GM19351 (cell line): ENCODE measurements around the gene UBE2R2.
"Not testable (repeated sequence)": the region's sequence is repeated elsewhere in the genome, so short reads cannot be mapped to it uniquely, and the experiment has no call there.

Experiments used
- ATAC-seq: cut with Tn5 transposase; IDR thresholded peaks from one replicate; pipeline ENCODE4 v1.9.1; 2021; ENCODE audit warnings: mild to moderate bottlenecking, moderate library complexity; ENCODE audit not compliant: unreplicated experiment

The UBE2R2 gene

GRCh38 chr9:33816327-33817252, at the start of gene UBE2R2:
TSS of gene UBE2R2 (plus strand) at chr9:33817160. CDS start at chr9:33817758, 598 bp downstream.
- peak; percentile 63 for ATAC-seq

- not testable (repeated sequence) for ATAC-seq
Observed at GRCh38 chr9:33770156-33770880, 46.6 kb upstream of the UBE2R2 start.

- ATAC-seq: not testable (repeated sequence)
Observed at GRCh38 chr9:33773135-33773534, 43.8 kb upstream of the UBE2R2 start.

GRCh38 chr9:33774074-33774659, 42.8 kb upstream of the UBE2R2 start:
- ATAC-seq: not testable (repeated sequence)

- ATAC-seq: no peak
Observed at GRCh38 chr9:33776578-33776977, 40.4 kb upstream of the UBE2R2 start.

GRCh38 chr9:33778700-33779351, 38.1 kb upstream of the UBE2R2 start:
- peak; percentile 83 for ATAC-seq

- ATAC-seq: no peak
Observed at GRCh38 chr9:33780276-33780675, 36.7 kb upstream of the UBE2R2 start.

GRCh38 chr9:33781736-33782135, 35.2 kb upstream of the UBE2R2 start:
- ATAC-seq: no peak

GRCh38 chr9:33782395-33783152, 34.4 kb upstream of the UBE2R2 start:
- no peak for ATAC-seq

- ATAC-seq: no peak
Observed at GRCh38 chr9:33785914-33786313, 31.0 kb upstream of the UBE2R2 start.

GRCh38 chr9:33786681-33787080, 30.3 kb upstream of the UBE2R2 start:
- no peak for ATAC-seq

- ATAC-seq: no peak
Observed at GRCh38 chr9:33787839-33788238, 29.1 kb upstream of the UBE2R2 start.

- ATAC-seq: not testable (repeated sequence)
Observed at GRCh38 chr9:33789429-33789828, 27.5 kb upstream of the UBE2R2 start.

GRCh38 chr9:33791117-33791516, 25.8 kb upstream of the UBE2R2 start:
- ATAC-seq: no peak

GRCh38 chr9:33793496-33793895, 23.5 kb upstream of the UBE2R2 start:
- ATAC-seq: not testable (repeated sequence)

- no peak for ATAC-seq
Observed at GRCh38 chr9:33794560-33794959, 22.4 kb upstream of the UBE2R2 start.

GRCh38 chr9:33795281-33795680, 21.7 kb upstream of the UBE2R2 start, which contains the start of gene PRSS3:
TSS of gene PRSS3 (plus strand) at chr9:33795561. CDS start at chr9:33795574, 13 bp downstream.
- no peak for ATAC-seq

GRCh38 chr9:33795819-33796218, 21.1 kb upstream of the UBE2R2 start:
- ATAC-seq: no peak

- not testable (repeated sequence) for ATAC-seq
Observed at GRCh38 chr9:33796679-33797078, 20.3 kb upstream of the UBE2R2 start.

- no peak for ATAC-seq
Observed at GRCh38 chr9:33797837-33798236, 19.1 kb upstream of the UBE2R2 start.
